Jurkat, Clone E6-1 (cell line): ENCODE measurements around the gene CARHSP1.
A peak's percentile ranks its signal among the peaks of the same experiment; 100 is the strongest.
"Not testable (repeated sequence)": the region's sequence is repeated elsewhere in the genome, so short reads cannot be mapped to it uniquely, and the experiment has no call there.

ENCODE experiments used
- DNase-seq: peaks from one replicate; pipeline ENCODE4 v3.0.0-alpha.2; 2011; ENCODE audit warnings: low read depth, low spot score
- H3K4me3 ChIP-seq: 2 replicates; pipeline ENCODE4 v1.5.1; 2011; ENCODE audit warnings: mild to moderate bottlenecking, low read length, control low read depth, moderate library complexity

Gene CARHSP1

GRCh38 chr16:8877894-8878522 is 9.2 kb upstream of the CARHSP1 start:
- H3K4me3 ChIP-seq, result no peak overlapping the region
- no peak for DNase-seq

- not testable (repeated sequence) for DNase-seq, H3K4me3 ChIP-seq
Observed at GRCh38 chr16:8875317-8875716, 6.5 kb upstream of the CARHSP1 start.

- DNase-seq, result no peak
- no peak overlapping the region for H3K4me3 ChIP-seq
Observed at GRCh38 chr16:8874388-8874787, 5.6 kb upstream of the CARHSP1 start.

- not testable (repeated sequence) for DNase-seq, H3K4me3 ChIP-seq
Observed at GRCh38 chr16:8873866-8874195, 5.0 kb upstream of the CARHSP1 start.

GRCh38 chr16:8872967-8873865 is 4.4 kb upstream of the CARHSP1 start:
- H3K4me3 ChIP-seq, result no peak overlapping the region
- DNase-seq, result no peak

GRCh38 chr16:8872071-8872470 is 3.3 kb upstream of the CARHSP1 start:
- H3K4me3 ChIP-seq, result no peak overlapping the region
- no peak for DNase-seq

GRCh38 chr16:8869988-8870241 is 1.1 kb upstream of the CARHSP1 start:
- not testable (repeated sequence) for DNase-seq, H3K4me3 ChIP-seq

- no peak for DNase-seq
- H3K4me3 ChIP-seq, result peak overlapping the region; percentile 48
Observed at GRCh38 chr16:8869212-8869987, 594 bp upstream of the CARHSP1 start.

GRCh38 chr16:8867932-8868415 is 832 bp downstream of the CARHSP1 start:
- H3K4me3 ChIP-seq, result peak overlapping the region; percentile 97
- peak; percentile 63 for DNase-seq

GRCh38 chr16:8867216-8867931 is 1.4 kb downstream of the CARHSP1 start:
- peak overlapping the region; percentile 97 for H3K4me3 ChIP-seq
- DNase-seq, result no peak

- peak overlapping the region; percentile 97 for H3K4me3 ChIP-seq
- DNase-seq, result no peak
Observed at GRCh38 chr16:8866884-8867215, 2.0 kb downstream of the CARHSP1 start.

- no peak overlapping the region for H3K4me3 ChIP-seq
- no peak for DNase-seq
Observed at GRCh38 chr16:8866118-8866883, 2.5 kb downstream of the CARHSP1 start.

GRCh38 chr16:8865145-8865882 is 3.5 kb downstream of the CARHSP1 start:
- H3K4me3 ChIP-seq, result no peak overlapping the region
- DNase-seq, result no peak

GRCh38 chr16:8864480-8865110 is 4.2 kb downstream of the CARHSP1 start:
- no peak for DNase-seq
- H3K4me3 ChIP-seq, result no peak overlapping the region

- no peak overlapping the region for H3K4me3 ChIP-seq
- DNase-seq, result no peak
Observed at GRCh38 chr16:8863594-8864424, 5.0 kb downstream of the CARHSP1 start.

GRCh38 chr16:8862309-8863130 is 6.3 kb downstream of the CARHSP1 start:
- H3K4me3 ChIP-seq, result no peak overlapping the region
- no peak for DNase-seq
